ENCODE measurements around the gene FHIT.
"Not testable (repeated sequence)": the region's sequence is repeated elsewhere in the genome, so short reads cannot be mapped to it uniquely, and the experiment has no call there.

The FHIT gene

DNA sequence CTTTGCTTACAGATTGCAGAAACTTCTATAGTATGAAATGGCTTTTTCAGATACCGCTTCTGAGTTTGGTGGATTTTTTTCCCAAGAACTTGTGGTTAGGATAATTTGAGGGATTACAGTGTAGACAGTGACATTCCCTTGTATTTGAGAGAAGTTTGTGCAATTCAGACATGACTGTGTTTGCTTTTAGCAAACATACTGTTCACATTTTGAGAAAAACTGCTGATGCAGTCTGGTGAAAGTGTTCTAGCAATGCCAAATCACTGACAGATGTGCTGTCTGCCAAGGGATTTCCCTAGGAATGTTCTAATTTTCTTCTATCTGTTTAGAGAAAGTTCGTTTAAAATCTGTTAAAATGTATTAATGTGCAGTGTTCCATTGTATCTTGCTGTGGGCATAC, 652.6 kb downstream of the FHIT start:
- no peak for DNase-seq

GRCh38 chr3:60594025-60594424, 657.2 kb downstream of the FHIT start:
- DNase-seq: no peak

DNA sequence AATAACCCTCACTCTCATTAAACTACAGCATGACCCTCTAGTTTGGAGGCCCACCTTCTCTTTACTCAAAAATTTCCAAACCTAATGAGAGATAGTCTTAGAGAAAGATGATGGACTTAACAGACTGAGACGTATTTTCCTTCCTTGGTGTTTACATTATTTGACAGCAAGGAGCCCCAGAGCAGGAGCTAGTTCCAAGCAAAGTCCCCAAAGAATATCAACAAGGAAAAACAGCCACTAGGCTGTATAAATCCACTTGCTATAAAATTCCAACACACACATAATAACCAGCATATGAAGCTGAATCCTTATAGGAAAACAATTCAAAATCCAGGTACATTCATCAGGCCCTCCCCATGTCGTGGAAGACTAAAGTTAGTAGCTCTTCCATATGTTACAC, 660.0 kb downstream of the FHIT start:
- DNase-seq: no peak

GRCh38 chr3:60588806-60589205, 662.4 kb downstream of the FHIT start:
- no peak for DNase-seq

DNA sequence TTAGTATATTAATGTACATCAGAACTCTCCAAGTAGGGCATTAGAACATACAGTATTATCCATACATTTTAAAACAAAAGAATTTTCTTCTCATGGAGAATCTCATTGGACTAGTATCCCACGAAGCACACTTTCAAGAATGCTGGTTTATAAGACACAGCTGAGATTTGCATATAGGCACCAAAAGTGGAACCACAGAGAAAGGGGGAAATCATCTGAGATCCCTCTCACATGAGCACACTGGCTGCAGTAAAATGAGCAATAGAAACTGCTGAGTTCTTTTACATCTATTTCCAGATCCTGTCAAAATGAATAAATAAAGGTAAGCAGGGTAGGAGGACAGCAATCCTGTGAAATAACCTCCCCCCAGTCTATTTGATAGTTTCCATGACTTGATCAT, 665.3 kb downstream of the FHIT start:
- DNase-seq: no peak

DNA sequence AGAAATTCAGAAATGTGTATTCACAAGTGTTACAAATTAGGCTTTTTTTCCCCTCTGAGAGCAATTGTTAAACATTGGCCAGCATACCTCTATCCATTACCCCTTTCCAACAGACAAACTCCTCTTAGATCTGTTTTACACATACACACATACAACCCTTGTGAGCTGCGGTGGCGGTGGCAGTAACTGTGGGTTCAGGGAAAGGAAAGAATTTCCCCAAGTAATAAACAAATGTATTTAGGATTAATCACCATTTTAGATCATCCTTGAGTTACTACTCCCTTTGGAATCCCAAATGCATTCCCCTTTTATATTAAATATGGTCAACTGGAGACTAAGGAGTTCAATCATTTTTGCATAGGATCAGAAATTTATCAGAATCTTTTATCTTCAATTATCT, 667.0 kb downstream of the FHIT start:
- no peak for DNase-seq

GRCh38 chr3:60582288-60582687, 669.0 kb downstream of the FHIT start:
- no peak for DNase-seq

GRCh38 chr3:60580809-60581208, 670.4 kb downstream of the FHIT start:
- DNase-seq: no peak

DNA sequence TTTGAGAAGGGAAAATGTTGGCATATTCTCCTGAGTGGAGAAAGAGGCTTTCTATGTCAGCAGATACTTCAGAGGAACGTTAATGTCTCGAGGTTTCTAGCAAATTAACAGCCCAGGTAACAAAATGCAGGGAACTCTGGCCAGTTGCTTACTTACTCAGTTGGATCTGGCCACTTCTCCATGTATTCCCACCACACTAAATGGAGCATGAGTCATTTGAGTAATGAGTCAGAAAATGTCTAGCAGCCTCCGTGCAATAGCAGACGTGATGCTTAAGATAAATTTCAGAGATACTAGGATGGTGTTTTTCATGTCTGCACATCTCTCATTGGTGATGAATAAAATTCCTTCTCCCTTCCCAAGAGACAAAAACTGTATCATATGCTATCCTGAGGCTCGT, 671.5 kb downstream of the FHIT start:
- DNase-seq: no peak

DNA sequence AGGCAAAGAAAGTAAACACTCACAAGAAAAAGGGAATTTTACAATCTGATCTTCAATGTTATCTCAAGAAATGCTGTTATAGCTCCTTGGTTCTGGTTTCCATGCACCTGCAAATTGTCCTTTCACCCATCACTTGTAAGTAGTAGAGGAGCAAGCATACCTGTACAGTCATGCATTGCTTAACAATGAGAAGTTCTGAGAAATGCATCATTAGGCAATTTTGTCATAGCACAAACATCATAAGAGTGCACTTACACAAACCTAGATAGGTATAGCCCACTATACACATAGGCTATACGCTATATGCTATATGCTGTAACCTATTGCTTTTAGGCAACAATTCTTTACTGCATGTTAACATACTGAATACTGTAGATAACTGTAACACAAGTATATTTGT, 672.3 kb downstream of the FHIT start:
- no peak for DNase-seq

DNA sequence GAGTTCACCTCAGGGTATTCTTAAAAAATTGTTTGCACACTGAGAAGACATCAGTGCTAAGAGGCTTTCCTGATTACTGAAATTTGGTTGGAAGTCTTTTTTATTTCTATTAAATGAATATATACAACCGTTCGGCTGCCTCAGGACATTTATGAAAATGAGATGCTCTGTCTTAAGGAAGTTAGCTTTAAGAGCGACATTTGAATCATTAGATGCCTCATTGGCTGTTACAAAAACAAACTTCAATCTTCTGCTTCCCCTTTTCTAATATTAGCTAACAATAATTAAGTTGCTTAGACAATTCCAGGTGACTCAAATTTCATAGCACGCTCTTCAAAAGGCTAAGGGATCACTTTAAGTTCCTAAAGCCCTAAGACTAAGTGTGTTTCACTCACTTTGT, 673.7 kb downstream of the FHIT start:
- no peak for DNase-seq

GRCh38 chr3:60575718-60576272, 675.5 kb downstream of the FHIT start:
- DNase-seq: no peak

DNA sequence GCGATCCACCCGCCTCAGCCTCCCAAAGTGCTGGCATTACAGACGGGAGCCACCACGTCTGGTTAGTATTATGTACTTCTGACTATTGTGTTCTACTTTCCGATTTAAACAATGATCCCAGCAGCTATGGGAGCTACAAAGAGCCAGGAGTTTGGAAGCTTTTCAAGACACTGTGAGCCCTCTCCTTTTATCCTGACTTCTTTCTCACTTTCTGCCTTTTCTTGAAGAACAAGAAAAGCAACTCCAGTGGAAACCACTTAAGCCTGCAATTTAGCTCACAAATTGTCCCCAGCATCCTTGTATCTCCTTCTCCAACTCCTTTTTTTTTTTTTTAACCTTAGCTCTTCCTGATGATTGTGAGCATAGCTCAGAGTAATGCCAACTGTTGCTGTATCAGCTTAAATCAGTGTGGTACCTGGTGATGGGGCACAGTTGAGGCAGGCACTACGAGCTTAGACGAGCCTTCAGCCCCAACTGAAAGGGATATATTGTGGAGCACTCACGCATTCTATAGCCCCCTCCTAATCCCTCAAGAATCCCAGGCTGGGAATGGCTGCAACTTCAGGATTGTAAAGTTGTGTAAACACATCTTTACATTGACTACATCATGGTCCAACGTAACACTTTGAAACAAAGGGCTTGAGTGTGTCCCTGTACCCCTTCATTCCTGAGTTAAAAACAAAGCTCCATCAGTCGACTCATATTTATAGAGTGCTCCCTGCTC, 677.0 kb downstream of the FHIT start:
- no peak for DNase-seq

GRCh38 chr3:60573494-60573893, 677.8 kb downstream of the FHIT start:
- no peak for DNase-seq

GRCh38 chr3:60571511-60571910, 679.7 kb downstream of the FHIT start:
- DNase-seq: no peak

DNA sequence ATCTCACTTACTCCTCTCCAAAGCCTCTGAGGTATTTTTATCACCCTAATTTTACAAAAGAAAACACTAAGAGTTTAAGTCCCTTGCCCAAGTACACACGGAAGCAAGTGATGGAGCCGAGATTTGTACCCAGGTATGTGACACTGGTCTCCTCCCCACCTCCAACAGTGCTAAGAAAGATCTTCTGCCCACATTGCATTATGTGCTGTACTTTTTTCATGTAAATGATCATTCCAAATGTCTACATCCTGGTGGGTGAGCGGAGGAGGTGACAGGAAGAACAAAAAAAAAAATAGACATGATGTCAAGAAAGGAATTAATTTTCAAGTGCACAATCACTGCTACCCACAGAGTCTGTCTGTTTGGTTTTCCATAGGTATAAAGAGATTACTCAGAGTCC, 694.1 kb downstream of the FHIT start:
- DNase-seq: no peak

DNA sequence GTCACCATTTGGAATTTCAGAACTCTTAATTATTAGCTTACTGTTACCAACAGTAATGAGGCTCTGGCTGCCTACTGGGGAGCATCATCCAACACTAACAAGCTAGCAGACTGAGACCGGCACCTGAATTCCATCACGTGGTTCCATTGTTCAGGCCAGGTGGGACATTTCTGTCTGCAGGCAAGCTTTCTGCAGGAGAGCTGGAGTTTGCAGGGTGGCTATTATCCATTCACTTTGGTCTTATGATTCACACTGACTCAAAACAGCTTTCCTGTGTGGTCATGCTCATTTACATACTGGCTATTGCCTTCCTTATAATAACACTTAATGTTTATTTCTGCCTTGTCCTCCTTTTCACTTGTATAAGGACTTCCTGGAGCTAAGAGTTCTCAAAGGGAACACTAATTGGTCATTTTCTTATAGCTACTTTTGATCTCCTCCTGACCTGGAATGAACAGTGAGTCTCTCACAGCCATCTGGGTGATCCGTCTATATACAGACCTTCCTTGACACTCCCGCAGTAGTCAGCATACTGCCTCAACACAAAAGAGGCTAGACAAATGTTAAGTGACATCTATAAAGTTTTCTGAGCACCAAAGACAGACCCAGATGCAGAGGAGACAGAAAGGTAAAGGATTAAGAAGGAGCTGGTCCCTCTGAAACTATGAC, 695.4 kb downstream of the FHIT start:
- DNase-seq: no peak

- DNase-seq: no peak
These were observed 698.1 kb downstream of the FHIT start for GRCh38 chr3:60553144-60553543.

- DNase-seq: no peak
These were observed 698.7 kb downstream of the FHIT start for GRCh38 chr3:60552581-60552980.

DNA sequence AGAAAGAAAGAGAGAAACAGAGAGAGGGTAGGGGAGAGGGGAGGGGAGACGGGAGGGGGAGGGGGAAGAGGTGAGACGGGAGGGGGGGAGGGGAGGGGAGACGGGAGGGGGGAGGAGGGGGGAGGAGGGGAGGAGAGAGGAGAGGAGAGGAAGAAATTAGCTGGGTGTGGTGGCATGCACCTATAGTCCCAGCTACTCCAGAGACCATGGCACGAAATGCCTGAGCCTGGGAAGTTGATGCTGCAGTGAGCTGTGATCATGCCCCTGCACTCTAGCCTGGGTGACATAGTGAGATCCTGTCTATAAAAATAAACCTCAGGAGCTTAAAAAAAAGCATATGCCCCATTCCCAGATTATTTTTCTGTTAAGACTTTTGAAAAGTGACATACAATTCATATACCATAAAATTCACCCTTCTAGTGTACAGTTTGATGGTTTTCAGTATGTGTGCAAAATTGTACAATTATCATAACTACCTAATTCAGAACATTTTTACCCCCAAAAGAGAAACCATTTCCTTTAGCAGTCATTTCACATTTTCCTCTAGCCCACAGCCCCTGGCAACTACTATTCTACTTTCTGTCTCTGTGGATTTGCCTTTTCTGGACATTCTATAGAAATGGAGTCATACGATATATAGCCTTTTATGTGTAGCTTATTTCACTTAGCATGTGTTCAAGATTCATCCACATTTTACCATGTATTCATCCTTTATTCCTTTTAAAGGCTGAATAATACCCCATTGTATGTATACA, 699.6 kb downstream of the FHIT start:
- DNase-seq: no peak

- DNase-seq: no peak
These were observed 701.4 kb downstream of the FHIT start for GRCh38 chr3:60549863-60550262.

- no peak for DNase-seq
These were observed 708.3 kb downstream of the FHIT start for GRCh38 chr3:60542995-60543394.

DNA sequence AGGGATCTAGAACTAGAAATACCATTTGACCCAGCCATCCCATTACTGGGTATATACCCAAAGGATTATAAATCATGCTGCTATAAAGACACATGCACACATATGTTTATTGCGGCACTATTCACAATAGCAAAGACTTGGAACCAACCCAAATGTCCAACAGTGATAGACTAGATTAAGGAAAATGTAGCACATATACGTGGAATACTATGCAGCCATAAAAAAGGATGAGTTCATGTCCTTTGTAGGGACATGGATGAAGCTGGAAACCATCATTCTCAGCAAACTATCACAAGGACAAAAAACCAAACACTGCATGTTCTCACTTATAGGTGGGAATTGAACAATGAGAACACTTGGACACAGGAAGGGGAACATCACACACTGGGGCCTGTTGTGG, 711.9 kb downstream of the FHIT start:
- not testable (repeated sequence) for DNase-seq

DNA sequence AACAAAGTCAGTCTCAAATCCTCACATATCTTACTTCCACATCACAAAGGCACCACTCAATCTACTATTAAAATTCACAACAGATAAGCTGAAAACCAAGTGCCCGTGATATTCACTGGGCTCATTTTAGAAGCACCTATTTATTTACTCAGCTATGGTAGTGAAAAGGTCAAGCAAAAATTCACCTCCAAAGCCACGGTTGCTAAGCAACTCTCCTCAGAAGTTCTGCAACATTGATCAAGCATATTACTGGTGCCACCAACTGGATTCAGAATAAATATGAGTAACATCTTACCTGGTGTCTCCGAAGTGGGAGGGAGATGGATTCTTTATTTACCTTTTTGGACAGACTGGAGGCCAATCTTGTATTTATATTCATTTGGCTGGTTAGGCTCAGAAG, 714.8 kb downstream of the FHIT start:
- DNase-seq: no peak

Data from SIG-M5 (cell line).